Measurements from ENCODE around the gene VRTN. TPM values are rescaled to one million over a fixed set of nuclear protein-coding genes. Genes with fewer than 3 reads are reported as not detected.

The VRTN gene
- total RNA-seq, 2 experiments from 2014 or later = not detected

DNA sequence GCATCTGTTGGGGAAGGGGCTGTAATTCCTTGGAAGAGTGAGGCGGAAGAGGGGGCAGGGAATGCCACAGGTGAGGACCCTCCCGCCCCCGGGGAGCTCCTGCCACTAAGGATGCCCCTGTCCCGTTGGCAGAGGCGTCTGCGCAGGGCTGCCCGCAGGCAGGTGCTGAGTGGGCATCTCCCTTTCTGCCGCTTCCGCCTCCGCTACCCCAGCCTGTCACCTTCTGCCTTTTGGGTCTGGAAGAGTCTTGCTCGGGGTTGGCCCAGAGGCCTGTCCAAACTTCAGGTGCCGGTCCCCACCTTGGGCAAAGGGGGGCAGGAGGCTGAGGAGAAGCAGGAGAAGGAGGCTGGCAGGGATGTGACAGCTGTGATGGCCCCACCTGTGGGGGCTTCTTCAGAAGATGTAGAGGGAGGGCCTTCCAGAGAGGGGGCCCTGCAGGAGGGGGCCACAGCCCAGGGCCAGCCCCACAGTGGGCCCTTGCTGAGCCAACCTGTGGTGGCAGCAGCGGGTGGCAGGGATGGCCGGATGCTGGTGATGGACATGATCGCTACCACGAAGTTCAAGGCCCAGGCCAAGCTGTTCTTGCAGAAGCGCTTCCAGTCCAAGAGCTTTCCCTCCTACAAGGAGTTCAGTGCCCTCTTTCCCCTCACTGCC, 10.0 kb downstream of the VRTN start:
- no peak for ATAC-seq (ENCODE audit: poor library complexity)
- Mint-ChIP-seq H3K4me3 (no peak overlapping the region), H3K36me3 (ENCODE audit: low read depth) (no peaks in the 10 kb centered on the region), H3K27ac (no peak overlapping the region), H3K27me3 (peaks cover 5% of the 10 kb centered on the region), H3K9me3 (no peaks in the 10 kb centered on the region), H3K4me1 (ENCODE audit: low read depth) (no peaks in the 10 kb centered on the region)
- TF ChIP-seq, protein P1, sequence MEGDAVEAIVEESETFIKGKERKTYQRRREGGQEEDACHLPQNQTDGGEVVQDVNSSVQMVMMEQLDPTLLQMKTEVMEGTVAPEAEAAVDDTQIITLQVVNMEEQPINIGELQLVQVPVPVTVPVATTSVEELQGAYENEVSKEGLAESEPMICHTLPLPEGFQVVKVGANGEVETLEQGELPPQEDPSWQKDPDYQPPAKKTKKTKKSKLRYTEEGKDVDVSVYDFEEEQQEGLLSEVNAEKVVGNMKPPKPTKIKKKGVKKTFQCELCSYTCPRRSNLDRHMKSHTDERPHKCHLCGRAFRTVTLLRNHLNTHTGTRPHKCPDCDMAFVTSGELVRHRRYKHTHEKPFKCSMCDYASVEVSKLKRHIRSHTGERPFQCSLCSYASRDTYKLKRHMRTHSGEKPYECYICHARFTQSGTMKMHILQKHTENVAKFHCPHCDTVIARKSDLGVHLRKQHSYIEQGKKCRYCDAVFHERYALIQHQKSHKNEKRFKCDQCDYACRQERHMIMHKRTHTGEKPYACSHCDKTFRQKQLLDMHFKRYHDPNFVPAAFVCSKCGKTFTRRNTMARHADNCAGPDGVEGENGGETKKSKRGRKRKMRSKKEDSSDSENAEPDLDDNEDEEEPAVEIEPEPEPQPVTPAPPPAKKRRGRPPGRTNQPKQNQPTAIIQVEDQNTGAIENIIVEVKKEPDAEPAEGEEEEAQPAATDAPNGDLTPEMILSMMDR (IDR thresholded peaks at IDR 0.05) = no peak
- H3K36me3 ChIP-seq (ENCODE audit: insufficient read depth, low read length) = no peaks in the 10 kb centered on the region
- ChIA-PET POLR2A (no interaction called here), CTCF (no interaction called here)
- H3K4me1 ChIP-seq (ENCODE audit: insufficient read depth, low read length) = peaks cover 6% of the 10 kb centered on the region
- no peak overlapping the region for H3K4me3 ChIP-seq (ENCODE audit: low read length)
- DNase-seq = no peak
- intact Hi-C loops (cut with DNase I, micrococcal nuclease) = no loop called here
- no peaks in the 10 kb centered on the region for H3K27me3 ChIP-seq (ENCODE audit: control insufficient read depth in 1 of 2, insufficient read depth in 2 of 2, low read length in 2 of 2)
- H3K9me3 ChIP-seq (ENCODE audit: control insufficient read depth in 1 of 2, insufficient read depth in 1 of 2, low read length in 2 of 2) = peaks cover 0 to 4% of the 10 kb centered on the region in 2 experiments
- no peak overlapping the region for H3K27ac ChIP-seq (ENCODE audit: low read depth in 1 of 2, low read length in 2 of 2)

DNA sequence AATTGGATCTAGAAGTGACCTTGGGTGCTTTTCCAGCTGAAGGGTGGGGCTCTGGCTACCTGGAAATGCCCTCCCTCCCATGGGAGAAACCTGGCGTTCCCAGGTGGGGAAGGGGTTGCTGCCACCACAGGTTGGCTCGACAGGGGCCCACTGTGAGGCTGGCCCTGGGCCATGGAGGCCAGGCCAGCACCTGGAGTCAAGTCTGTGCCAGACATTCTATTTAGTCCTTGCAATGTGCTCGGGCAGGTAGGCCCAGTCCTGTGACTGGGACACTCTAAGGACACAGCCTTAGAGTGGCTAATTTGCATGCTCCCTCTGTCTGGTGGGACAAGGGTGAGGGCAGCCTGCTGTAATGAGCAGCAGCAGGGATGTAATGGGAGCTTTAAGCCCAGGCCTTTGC, 11.9 kb downstream of the VRTN start:
- Mint-ChIP-seq H3K9me3 (no peaks in the 10 kb centered on the region), H3K4me1 (ENCODE audit: low read depth) (no peaks in the 10 kb centered on the region), H3K4me3 (no peak overlapping the region), H3K36me3 (ENCODE audit: low read depth) (no peaks in the 10 kb centered on the region), H3K27me3 (peaks cover 10% of the 10 kb centered on the region), H3K27ac (no peak overlapping the region)
- CTCF ChIA-PET = no interaction called here
- Histone ChIP-seq H3K27me3 (ENCODE audit: control insufficient read depth in 1 of 2, insufficient read depth in 2 of 2, low read length in 2 of 2) (peaks cover 0 to 5% of the 10 kb centered on the region in 2 experiments), H3K36me3 (ENCODE audit: insufficient read depth, low read length) (no peaks in the 10 kb centered on the region), H3K4me3 (ENCODE audit: low read length) (no peak overlapping the region), H3K9me3 (ENCODE audit: control insufficient read depth in 1 of 2, insufficient read depth in 1 of 2, low read length in 2 of 2) (peaks cover 0 to 4% of the 10 kb centered on the region in 2 experiments), H3K27ac (ENCODE audit: low read depth in 1 of 2, low read length in 2 of 2) (no peak overlapping the region), H3K4me1 (ENCODE audit: insufficient read depth, low read length) (peaks cover 6% of the 10 kb centered on the region)
- ATAC-seq (ENCODE audit: poor library complexity) = no peak
- TF ChIP-seq, protein P1 (IDR thresholded peaks at IDR 0.05) = no peak
- no peak for DNase-seq
- intact Hi-C loops (cut with DNase I, micrococcal nuclease) = loop anchor here in 1 of 2 experiments (5.0 to 10.0 kb wide), 3 partner anchors 132 to 445 kb away; partner anchors contain the start of genes ISCA2 and NPC2
- POLR2A ChIA-PET = no interaction called here

DNA sequence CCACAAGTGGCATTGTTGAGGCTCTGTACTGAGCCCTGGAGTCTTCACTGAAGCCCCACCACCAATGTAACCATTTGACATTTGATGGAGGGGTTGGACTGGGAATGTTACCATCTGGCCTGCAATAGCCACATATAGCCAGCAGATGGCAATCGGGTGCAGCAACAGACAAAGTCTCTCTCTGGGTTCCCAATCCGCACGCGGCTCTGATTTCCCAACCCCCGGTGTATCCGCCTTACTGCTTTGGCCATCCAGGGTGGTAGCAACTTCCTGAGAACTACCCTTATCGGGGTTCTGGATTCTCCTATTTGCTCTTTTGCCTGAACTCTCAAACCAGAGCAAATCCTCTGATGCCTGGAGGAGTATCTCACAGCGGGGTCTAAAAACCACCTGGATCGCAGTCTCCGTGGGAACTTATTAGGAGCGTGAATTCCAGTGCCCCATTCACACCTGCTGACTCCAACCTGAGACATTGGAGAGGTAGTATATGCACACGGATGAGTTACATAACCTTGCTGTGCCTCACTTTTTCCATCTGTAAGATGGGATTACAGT, 14.2 kb downstream of the VRTN start:
- Mint-ChIP-seq H3K4me3 (no peak overlapping the region), H3K36me3 (ENCODE audit: low read depth) (no peaks in the 10 kb centered on the region), H3K27me3 (peaks cover 10% of the 10 kb centered on the region), H3K4me1 (ENCODE audit: low read depth) (no peaks in the 10 kb centered on the region), H3K27ac (no peak overlapping the region), H3K9me3 (no peaks in the 10 kb centered on the region)
- intact Hi-C loops (cut with DNase I, micrococcal nuclease) = loop anchor here in 1 of 2 experiments (2.0 to 10.0 kb wide), 4 partner anchors 130 to 442 kb away; partner anchors contain the start of genes ISCA2, LTBP2 and NPC2
- no peak overlapping the region for H3K27ac ChIP-seq (ENCODE audit: low read depth in 1 of 2, low read length in 2 of 2)
- DNase-seq (peak; percentile 40 to 76 (median 54)), ATAC-seq (ENCODE audit: poor library complexity) (peak; percentile 71)
- H3K9me3 ChIP-seq (ENCODE audit: control insufficient read depth in 1 of 2, insufficient read depth in 1 of 2, low read length in 2 of 2) = peaks cover 0 to 4% of the 10 kb centered on the region in 2 experiments
- H3K36me3 ChIP-seq (ENCODE audit: insufficient read depth, low read length) = no peaks in the 10 kb centered on the region
- ChIA-PET CTCF (no interaction called here), POLR2A (no interaction called here)
- H3K27me3 ChIP-seq (ENCODE audit: control insufficient read depth in 1 of 2, insufficient read depth in 2 of 2, low read length in 2 of 2) = peaks cover 0 to 5% of the 10 kb centered on the region in 2 experiments
- H3K4me3 ChIP-seq (ENCODE audit: low read length) = no peak overlapping the region
- TF ChIP-seq, protein P1 (IDR thresholded peaks at IDR 0.05) = peak; percentile 94
- peaks cover 6% of the 10 kb centered on the region for H3K4me1 ChIP-seq (ENCODE audit: insufficient read depth, low read length)

Measured in CD4-positive, alpha-beta T cell (primary cell).